Coronary artery (tissue), 2 donors: ENCODE measurements around the gene ASB7.

ENCODE experiments used
- DNase-seq: peaks from one replicate; pipeline ENCODE4 v3.0.0-alpha.2; 2017; ENCODE audit warnings: low spot score
- H3K27ac ChIP-seq, 2 donors: fragments of 200-600 bp; sonication (generic); one replicate each; pipeline ENCODE4 v1.5.1; 2016 to 2019
- H3K4me3 ChIP-seq: fragments of 200-600 bp; sonication (generic); 2 replicates; pipeline ENCODE4 v1.5.1; 2016; ENCODE audit warnings: mild to moderate bottlenecking, moderate library complexity
- TF ChIP-seq, protein P1 (sequence below): fragments of 200-600 bp; sonication (generic); IDR thresholded peaks from one replicate; pipeline ENCODE4 v1.5.1; 2019; ENCODE audit warnings: antibody characterized with exemption

ASB7 gene

DNA sequence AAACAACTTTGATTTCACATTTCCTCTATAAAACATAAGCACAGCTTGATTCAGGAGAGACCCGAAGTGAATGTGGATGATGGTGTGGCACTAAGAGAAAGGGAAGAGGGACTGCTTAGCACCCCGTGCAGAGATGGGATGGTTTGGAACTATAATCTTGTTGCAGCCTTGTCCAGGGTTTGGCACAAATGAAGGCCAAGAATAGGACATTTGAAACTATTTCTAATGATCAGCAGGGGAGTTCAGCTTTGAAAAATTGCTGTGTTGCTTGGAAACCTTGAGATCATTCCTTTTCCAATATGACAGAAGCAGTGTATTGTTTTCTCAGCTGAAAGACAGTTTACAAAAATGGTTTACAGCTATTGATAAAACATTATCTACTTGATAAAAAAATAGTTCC lies 49.7 kb downstream of the ASB7 start:
- no peak for DNase-seq
- H3K4me3 ChIP-seq, result no peak overlapping the region
- TF ChIP-seq, protein P1, sequence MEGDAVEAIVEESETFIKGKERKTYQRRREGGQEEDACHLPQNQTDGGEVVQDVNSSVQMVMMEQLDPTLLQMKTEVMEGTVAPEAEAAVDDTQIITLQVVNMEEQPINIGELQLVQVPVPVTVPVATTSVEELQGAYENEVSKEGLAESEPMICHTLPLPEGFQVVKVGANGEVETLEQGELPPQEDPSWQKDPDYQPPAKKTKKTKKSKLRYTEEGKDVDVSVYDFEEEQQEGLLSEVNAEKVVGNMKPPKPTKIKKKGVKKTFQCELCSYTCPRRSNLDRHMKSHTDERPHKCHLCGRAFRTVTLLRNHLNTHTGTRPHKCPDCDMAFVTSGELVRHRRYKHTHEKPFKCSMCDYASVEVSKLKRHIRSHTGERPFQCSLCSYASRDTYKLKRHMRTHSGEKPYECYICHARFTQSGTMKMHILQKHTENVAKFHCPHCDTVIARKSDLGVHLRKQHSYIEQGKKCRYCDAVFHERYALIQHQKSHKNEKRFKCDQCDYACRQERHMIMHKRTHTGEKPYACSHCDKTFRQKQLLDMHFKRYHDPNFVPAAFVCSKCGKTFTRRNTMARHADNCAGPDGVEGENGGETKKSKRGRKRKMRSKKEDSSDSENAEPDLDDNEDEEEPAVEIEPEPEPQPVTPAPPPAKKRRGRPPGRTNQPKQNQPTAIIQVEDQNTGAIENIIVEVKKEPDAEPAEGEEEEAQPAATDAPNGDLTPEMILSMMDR, result no peak
- no peak overlapping the region for H3K27ac ChIP-seq

DNA sequence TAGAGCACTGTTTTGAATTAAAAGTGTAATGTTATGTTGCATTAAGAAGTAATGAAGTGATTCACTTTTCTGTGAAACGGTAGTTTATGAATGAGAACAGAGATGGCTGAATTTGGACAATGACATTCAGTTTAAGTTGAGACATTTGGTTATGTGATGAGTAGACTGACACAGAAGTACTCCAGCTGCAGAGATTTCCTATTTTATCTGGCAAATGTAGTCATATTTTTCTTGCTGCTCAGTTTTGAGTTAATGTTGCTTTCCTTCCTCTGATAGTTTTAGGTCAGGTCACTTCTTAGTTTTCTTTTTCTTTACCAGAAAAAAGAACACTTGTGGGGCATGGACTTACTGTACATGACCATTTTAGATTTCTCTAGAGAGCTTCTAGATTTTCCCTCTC lies 51.2 kb downstream of the ASB7 start:
- no peak overlapping the region for H3K4me3 ChIP-seq
- no peak overlapping the region for H3K27ac ChIP-seq
- TF ChIP-seq, protein P1, result no peak
- no peak for DNase-seq

DNA sequence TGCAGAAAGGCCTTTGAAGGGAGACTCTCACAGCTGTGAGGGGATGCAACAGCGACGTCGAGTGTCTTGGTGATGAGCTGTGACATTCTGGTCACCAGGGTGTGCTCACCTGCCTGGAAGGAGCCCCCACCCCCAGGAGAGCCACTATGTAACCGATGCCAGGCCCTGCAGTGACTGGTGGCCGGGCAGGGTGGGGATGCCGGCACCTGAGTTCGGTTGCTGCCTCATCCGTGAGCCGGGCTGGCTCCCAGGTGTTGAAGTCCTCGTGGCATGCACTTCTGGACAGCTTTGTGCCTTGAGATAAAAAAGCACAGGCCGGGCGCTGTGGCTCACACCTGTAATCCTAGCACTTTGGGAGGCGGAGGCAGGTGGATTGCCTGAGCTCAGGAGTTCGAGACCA lies 56.5 kb downstream of the ASB7 start:
- no peak overlapping the region for H3K4me3 ChIP-seq
- TF ChIP-seq, protein P1, result no peak
- H3K27ac ChIP-seq, result no peak overlapping the region
- DNase-seq, result no peak

DNA sequence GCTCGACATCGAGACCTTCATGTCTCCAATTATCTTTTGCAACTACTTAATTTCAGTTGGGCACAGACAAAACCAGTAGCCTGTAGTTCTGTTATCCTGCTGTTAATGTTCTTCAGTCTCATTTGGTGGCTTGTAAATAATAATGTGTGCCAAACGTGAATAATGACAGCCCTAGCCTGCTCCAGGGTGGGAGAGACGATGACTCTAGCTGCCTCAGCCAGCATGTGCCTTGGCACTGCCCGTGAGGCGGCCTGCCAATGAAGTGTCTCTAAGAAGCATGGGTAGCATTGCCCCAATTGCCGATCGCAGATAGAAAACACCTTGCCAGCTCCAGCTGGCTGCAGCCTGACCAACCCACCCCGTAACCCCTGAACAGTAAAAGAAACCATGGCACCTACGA lies 58.8 kb downstream of the ASB7 start:
- Histone ChIP-seq H3K4me3 (no peak overlapping the region), H3K27ac (no peak overlapping the region)
- TF ChIP-seq, protein P1, result no peak
- DNase-seq, result no peak

DNA sequence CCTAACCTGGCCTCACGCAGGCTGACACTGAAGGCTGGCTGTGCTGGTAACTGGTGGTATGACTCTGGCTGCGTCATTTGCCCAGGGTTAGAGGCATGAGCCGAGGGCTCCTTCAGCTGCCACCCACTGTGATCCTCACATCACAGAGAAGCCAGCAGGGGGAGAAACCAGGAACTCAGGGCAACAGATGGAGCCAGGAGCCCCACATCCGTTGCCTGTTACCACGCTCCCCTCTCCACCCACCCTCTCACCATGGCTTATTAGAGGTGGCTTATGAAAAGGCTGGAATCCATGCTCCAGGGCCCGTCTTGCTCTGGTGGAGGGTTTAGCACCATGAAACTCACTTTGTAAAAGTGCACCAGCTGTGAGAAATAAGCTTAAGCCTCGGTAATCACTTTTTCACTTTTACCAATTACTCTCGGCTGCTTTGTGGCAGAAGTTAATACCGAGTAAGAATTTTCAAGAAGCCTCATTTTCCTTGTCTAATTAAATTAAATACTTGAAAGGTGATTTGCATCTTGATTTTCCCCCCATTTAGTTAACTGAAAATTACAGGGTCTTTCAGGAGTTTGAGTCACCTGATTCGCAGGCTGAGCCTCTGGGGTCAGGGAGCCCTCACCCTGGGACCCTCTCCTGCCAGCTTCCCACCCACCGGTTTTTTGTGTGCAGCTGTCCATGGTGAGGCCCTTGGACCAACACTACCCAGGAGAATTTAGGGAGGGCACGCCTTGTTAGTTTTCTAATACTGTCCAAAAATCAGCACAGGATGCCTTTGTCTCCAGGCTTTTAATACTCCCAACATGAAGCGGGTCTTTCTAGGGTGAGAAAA lies 60.9 kb downstream of the ASB7 start:
- no peak overlapping the region for H3K27ac ChIP-seq
- H3K4me3 ChIP-seq, result no peak overlapping the region
- TF ChIP-seq, protein P1, result no peak
- no peak for DNase-seq

DNA sequence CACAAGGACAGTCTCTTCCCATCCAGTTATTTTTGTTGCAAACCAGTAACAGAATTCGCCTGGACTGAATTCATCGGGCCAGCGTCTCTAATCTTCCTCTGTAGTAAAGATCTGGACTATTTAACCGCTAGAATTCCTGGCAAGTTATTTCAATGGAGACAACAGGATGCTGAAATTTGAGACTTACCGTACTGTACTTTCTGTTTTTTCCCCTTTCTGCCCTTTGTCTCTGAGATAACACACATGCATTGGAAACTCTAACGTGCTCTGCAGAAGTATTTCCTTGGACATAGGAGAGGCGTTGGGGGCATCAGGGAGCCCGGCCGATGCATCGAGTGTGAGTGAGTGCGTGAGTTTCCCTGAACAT lies 61.5 kb downstream of the ASB7 start:
- no peak overlapping the region for H3K4me3 ChIP-seq
- TF ChIP-seq, protein P1, result no peak
- no peak for DNase-seq
- H3K27ac ChIP-seq, result no peak overlapping the region

DNA sequence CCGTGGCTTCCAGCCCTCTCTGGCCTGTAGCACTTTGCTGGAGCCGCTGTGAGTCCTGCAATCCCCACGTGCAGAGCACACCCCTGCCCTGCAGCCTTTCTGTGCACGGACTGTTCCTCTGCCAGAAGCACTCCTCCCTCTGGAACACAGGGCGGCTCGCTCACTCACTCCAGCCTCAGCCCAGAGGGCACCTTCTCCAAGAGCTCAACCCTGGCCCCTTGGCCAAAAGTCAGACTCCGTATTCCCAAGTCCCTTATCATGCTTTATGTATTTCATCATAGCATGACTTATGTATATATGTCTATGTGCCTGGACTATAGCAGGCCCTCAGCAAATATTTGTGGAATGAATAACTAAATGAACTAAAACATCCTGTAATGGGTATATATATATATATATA lies 63.2 kb downstream of the ASB7 start:
- TF ChIP-seq, protein P1, result no peak
- Histone ChIP-seq H3K4me3 (no peak overlapping the region), H3K27ac (no peak overlapping the region)
- DNase-seq, result no peak
